Spleen (tissue), 7 donors: ENCODE measurements around the gene TMEM169.

ENCODE experiments used
- CTCF ChIP-seq, 11 experiments: fragments of 200-600 bp in 7 of 11; fragments of 450-650 bp in 4 of 11; sonication (generic) in 4 of 11; IDR thresholded peaks in 8 of 11; conservative IDR thresholded peaks in 3 of 11; 1 replicate in 7 of 11; 2 replicates in 4 of 11; pipeline versions ENCODE4 v1.4.0 to v1.8.0; 2016 to 2021; ENCODE audit warnings: antibody characterized with exemption in 11 of 11, inconsistent platforms in 4 of 11, mild to moderate bottlenecking in 1 of 11
- POLR2A ChIP-seq, 3 donors: fragments of 450-650 bp; IDR thresholded peaks; one replicate each; pipeline ENCODE4 v1.5.1; 2017; ENCODE audit warnings: antibody characterized with exemption in 3 of 3, mild to moderate bottlenecking in 1 of 3
- POLR2AphosphoS5 ChIP-seq, 3 donors: sonication (generic); formaldehyde crosslinking; IDR thresholded peaks; one replicate each; pipeline ENCODE4 v1.5.1; 2017; ENCODE audit warnings: antibody characterized with exemption in 3 of 3
- donor health status: DM: no; HTN: no; CAD: no; lungs with moderate emphysema.
- donor health status: DM: no; HTN: no; CAD: no.
- donor health status: DM: no; HTN: no; CAD: no.

- TF ChIP-seq CTCF (IDR thresholded peaks at IDR 0.05 in 8 of 11, conservative IDR thresholded peaks at IDR 0.05 in 3 of 11) (no peak), POLR2AphosphoS5 (IDR thresholded peaks at IDR 0.05) (no peak), POLR2A (IDR thresholded peaks at IDR 0.05) (no peak)
Measured at GRCh38 chr2:216069028-216069427, 12.7 kb upstream of the TMEM169 start.
